Body of pancreas (tissue), 4 donors: ENCODE data around the gene LPCAT1.

Source experiments
- CTCF ChIP-seq, 7 experiments: fragments of 450-650 bp in 4 of 7; fragments of 200-600 bp in 3 of 7; sonication (generic) in 3 of 7; IDR thresholded peaks; one replicate each; pipeline ENCODE4 v1.5.1; 2016 to 2019; ENCODE audit warnings: antibody characterized with exemption in 7 of 7
- POLR2A ChIP-seq, 3 donors: fragments of 450-650 bp; IDR thresholded peaks; one replicate each; pipeline ENCODE4 v1.6.1; 2016; ENCODE audit warnings: antibody characterized with exemption in 3 of 3, mild to moderate bottlenecking in 2 of 3

DNA sequence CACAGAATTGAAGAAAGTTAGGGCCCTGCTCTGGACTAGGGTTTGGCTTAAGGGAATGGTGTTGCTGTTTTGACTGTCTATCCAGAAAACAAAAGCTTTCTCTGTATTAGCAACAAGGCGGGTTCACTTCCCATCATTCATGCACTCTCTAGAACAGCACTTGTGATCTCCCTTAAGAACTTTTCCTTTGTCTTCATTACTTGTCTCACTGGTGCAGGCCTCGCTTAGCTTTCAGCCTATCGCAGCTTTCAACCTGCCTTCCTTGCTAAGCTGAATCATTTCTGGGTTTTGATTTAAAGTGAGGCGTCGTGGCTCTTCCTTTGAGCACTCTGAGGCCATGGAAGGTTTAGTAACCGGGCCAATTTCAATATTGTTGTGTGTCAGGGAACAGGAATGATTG is 35.2 kb upstream of the LPCAT1 start:
- TF ChIP-seq CTCF (IDR thresholded peaks at IDR 0.05): no peak
- no peak for TF ChIP-seq POLR2A (IDR thresholded peaks at IDR 0.05)
